GM21381 (cell line): ENCODE measurements around the gene MAP1LC3B2.

Experiments
- ATAC-seq: cut with Tn5 transposase; IDR thresholded peaks from one replicate; pipeline ENCODE4 v1.9.1; 2021; ENCODE audit warnings: mild to moderate bottlenecking, moderate library complexity; ENCODE audit not compliant: unreplicated experiment

Gene MAP1LC3B2

DNA sequence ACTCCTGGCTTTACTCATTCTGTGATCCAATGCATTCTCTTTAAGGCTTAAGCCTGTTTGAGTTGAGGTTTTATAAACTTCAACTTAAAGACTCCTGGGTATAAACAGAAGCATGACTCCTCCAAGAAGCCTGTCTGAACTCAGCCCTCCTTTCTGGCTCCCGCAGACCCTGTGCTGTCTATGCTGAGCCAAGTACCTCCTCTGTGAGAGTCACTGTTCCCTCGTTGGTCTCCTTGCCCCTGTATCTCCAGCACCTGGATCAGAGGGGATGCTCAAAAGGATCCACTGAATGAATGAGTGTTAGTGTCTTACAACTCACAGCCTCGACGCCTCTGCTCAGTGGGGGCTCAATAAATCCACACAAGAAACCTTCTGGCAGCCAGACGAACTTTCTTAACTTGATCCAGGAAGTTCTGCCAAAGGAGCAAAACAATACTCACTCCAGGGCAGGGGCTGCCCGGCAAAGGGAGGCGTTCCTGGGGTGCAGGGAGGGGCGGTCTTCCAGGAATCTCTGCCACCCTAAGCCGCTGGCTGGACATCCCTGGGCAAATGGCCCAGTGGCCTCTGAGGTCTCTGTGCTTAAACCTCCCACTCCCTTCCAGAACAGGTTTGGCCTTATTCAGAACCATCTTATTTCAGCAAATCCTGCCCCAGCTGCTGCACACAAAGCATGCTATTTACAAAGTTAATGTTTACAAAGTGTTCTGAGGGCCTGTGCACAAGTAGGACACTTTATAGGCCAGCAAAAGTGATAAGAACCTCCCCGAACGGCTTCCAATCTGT, 32.9 kb downstream of the MAP1LC3B2 start:
- ATAC-seq = no peak

DNA sequence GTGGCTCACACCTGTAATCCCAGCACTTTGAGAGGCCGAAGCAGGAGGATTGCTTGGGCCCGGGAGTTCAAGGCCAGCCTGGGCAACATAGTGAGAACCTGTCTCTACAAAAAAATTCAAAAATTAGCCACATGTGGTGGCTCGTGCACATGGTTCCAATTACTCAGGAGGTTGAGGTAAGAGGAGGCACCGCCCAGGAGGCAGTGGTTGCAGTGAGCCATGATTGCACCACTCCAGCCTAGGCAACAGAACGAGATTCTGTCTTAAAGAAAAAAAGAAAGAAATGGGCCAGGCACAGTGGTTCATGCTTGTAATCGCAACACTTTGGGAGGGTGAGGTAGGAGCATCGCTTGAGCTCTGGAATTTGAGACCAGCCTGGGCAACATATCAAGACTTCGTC, 33.5 kb downstream of the MAP1LC3B2 start:
- ATAC-seq = no peak

DNA sequence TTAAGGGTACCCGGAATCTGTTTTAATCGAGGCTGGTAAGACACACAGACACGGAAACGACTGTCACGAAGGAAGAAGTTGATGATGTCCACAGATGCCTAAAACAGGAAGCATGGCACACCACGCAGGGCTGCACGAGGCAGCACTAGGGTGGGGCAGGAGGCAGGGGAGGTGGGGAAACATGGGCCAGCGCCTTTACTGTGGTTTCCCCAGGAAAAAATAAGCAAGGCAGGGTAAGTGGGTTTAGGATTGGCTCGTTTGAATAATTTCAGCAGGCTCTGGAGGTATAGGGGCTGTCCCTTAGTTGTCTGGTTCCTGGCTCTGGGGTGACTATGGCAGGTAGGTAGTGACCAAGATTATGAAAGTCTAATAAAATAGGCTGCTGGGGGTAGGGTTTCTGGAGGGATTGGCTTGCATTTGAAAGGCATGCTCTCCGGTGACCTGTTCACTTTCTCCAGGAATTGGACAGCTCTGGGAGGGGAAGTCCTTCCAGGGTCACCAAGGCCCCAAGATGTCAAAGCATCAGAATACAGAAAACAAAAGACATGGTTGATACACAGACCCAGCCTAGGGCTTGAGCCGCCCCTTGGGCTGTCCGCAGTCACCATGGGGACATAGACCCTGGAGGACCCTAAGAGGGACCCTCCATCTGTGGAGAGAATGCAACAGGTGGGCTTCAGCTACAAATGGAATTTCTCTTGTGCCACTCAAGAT, 35.3 kb downstream of the MAP1LC3B2 start:
- no peak for ATAC-seq

DNA sequence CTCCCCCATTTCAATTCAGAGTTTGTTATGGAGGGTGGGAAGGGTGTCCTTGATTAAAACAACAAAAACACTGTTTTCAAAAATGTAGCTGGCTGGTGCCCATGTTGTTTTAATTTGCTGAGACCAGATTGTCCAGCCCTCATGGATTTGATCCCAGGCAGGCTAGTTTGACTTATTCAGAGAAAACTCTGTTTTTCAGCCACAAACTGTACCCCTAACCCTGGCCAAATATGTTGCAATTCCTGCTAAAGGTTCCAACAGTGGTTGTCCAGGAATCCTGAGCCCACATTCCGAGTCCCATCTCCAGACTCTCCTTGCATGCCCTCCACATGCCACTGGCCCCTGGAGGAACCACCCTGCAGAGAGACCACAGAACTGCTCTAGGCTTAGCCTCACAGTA, 36.0 kb downstream of the MAP1LC3B2 start:
- ATAC-seq = no peak

DNA sequence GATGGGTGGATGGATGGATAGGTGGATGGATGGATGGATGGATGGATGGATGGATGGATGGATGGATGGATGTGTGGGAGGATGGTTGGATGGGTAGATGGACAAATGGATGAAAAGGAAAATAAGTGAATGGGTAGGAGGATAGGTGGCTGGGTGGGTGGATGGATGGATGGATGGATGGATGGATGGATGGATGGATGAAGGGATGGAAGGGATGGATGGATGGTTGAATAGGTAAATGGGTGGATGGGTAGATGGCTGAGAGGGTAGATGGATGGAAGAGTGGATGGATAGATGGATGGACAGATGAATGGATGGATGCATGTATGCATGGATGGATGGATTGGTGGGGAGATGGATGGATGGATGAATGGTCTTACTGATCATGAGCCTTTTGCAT, 36.5 kb downstream of the MAP1LC3B2 start:
- ATAC-seq = no peak

DNA sequence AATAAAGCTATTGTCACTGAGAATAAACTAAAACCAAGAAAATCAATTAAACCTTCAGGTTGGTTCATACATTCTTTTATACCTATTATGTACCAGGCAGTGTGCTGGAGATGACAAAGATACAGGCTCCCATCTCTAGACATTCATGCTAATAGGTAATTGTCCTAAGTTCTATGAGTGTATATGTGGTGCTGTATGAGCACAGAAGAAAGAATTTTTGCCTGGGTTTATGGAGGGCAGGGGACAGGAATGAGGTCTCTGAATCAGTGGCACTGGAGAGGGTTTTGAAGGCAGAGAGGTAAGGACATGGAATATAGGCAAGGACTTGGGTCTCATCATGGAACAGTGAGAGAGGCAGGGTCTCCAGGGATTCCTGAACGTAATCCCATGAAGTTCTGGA, 38.7 kb downstream of the MAP1LC3B2 start:
- no peak for ATAC-seq

DNA sequence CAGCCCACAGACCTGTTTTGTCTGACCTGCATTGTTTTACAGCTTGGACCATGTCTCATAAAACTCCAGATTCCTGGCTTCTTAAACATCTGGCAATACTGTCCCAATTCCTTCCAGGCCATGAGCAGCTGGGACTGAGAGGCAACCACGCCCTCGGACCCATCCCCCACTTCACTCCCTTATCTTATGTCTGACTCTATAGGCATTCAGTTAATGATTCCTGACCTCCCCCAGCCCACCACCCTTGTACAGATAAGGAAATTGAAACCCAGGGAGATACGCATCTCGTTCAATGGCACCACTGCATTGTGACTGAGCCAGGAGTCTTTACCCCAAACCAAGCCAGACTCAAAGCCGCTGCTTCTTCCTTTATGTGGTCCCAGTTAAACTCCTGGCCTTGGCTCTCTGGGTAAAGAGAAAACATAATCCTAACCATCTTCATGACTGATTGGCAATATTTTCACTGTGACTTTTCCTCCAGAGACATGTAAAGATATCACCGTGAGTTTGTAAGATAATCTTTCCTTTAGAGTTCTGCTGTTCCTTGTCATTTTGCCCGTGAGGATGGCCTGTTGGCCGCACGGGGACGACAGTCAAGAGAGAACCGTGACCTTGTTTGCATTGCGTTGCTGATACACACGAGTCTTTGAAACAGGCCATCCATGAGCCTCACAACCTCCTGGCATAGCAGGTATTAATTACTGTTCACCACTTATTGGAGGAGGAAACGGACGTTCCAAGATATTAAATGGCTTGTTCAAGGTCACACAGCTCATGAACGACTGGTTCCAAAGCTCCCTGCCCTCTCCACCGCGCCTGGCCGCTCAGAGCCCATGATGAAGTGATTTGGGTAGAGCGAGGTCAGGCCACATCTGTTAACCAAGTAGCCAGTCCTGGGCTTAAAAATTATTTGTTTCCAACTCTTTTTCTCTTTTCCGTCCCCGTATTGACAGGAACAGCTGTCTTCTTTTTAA, 39.4 kb downstream of the MAP1LC3B2 start:
- ATAC-seq = no peak

DNA sequence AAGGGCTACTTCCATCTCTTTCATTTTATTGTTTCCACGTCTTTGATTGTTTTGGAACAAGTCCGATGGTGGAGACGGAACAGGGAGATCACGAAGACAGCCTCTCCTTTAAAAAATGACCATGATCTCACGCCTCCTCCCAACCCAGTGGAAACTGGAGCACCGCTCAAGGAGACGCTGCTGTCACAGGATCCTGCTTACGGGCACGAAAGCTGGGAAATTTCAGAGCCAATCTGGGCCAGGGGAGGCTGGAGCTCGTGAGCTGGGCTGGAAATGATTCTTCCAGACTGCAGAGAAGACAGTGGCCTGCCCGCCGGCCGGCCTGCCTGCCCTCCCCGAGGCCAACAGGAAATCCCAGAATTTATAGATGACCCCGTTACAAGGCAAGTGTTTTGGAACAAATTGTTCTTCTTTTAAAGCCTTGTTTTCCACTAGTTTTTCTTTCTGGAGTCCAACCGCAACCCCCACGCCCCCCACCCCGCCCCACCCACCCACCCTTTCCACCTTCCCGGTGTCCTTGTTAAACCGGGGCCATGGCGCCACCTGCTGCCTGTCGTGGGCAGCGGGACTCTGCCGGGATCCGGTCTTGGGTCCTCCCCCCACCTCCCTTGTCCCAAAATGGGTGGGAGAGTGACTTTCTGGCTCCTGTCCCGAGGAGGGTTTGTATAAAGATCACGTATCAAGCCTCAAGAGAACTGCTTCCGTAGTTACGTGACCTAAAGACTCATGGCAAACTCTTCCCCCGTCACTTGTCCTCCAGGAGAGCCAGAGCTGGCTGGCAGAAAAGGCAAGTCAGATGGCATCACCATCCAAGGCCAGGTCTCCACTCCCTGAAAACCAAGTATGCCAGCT, 40.3 kb downstream of the MAP1LC3B2 start:
- no peak for ATAC-seq

DNA sequence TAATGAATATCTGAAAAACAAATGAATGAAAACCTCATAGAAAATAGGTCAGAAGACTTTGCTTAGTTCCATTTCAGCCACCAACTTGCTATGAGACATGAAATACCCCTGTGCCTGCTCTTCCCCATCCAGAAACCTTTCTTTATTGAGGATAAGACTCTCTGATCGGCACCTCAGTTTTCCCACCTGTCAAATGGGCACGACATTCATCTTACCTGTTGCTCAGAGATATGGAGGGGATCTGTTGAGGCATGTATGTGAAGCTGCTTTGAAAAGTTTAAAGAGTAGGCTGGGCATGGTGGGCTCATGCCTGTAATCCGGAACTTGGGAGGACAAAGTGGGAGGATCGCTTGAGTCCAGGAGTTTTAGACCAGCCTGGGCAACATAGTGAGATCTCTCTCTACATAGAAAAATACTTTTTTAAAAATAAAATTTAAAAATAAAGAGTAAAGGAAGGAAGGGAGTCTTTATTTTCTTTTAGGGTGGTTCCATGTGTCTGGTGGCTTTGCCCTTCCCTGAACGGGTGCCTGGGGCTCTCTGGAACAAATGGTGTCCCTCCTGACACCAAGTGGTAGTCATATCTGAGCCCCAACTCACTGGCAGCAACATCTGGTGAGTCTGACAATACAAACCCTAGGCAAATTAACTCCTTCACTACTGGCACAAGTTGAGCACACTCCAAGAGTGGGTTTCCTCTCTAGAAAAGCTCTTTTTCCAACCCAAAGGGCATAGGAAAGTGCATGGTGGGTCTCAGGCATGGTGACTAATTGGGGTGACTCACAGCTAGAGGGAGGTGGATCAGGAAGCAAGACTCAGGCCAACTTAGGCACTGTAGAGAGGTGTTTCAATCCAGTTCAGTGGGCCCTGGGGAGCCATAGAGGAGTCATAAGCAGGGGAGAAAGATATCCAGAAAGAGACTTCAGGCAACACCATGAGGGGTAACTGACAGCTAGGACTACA, 42.1 kb downstream of the MAP1LC3B2 start:
- no peak for ATAC-seq

DNA sequence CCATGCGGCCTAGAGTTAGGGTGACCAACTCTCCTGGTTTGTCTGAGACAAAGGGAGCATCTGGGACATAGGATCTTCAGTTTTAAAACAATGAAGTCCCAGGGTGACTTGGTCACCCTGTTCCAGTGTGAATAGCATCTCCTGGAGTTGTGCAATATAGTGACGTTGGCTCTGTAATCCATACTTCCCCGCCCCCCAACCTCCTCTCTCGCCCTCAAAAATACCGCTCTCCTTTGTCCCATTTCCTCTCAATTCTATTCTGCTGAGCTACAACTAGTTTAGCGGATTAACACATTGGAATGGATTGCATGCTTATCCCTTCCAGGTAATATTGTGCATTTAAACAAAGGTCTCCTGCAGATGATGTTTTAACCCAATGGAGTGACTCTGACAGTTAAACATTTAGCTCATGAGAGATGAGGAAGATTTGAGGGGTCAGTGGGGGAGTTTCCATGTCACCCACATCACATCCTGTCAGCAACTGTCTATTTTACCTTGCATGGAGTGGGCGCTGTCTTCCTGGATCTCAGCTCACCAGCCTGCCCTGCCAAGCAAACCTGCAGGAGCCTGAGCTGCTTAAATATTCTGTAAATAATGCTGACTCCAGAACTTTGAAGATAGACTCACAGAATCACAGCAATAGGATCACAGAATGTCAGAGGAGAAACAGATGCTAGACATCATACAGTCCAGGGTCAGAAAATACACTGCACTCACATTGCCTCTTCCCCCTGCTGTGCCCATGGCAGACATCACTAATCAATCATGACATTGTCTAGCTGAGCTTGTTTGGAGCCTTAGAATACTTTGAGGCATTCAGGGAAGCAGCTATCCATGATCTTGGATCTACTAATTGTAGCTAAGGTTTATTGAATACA, 43.0 kb downstream of the MAP1LC3B2 start:
- ATAC-seq = no peak

DNA sequence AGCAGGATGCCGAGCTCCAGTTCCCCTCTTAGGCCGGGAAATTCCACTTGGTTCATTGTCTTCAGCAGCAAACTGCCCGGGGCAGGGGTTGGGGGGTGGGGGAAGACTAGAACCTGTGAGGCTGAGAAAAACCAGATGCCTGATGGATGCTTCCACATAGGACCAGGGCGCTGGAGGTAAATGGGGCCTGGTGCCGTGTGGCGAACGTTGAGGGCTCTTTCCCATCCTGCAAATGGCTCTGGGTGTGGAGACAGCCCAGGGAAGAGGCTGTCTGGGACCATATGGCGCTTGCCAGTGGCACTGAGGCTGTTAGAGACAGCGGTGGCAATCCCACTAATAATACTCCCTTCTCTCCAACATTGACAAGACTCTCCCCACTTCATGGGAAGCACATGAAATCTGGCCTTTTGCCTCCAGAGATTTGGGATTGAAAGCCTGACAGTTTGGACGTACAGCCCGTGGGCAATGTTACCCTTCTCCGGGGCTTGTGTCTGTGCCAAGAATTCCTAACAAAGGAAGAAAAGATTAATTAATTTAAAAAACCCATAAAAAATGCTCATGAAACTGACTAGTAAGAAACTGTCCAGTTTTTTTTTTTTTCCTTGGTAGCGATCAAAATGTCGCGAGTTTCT, 44.5 kb downstream of the MAP1LC3B2 start:
- no peak for ATAC-seq

DNA sequence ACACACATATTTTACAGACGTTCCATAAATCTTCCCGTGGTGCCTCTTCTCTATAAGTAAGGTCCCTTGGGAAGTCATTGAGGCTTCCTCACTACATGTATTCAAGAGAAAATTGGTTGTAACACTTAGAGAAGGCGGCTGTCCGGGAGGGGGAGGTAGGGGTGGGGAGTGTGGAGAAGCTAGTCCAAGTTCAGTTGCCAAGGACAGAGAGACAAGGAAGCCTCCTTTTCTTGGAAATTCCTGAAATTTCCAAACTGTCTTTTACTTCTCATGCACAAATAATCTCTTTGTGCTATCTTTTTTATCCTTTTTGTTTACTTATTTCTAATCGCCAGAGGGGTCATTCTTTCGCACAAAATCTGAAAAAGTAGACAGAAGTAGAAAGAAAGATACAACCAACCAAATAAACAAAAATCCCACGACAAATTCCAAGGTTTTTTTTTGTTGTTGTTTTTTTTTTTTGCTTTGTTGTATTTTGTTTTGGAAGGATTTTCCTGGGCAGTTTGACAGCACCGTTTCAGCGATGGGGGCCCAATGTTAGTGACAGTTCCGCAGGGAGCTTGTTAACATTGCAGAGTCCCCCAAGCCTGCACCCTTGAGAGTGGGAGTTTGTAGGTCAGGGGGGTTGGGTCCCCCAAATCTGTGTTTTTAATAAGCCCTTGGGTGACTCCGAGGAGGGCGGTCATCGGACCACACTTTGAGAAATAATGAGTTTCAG, 45.2 kb downstream of the MAP1LC3B2 start:
- no peak for ATAC-seq

DNA sequence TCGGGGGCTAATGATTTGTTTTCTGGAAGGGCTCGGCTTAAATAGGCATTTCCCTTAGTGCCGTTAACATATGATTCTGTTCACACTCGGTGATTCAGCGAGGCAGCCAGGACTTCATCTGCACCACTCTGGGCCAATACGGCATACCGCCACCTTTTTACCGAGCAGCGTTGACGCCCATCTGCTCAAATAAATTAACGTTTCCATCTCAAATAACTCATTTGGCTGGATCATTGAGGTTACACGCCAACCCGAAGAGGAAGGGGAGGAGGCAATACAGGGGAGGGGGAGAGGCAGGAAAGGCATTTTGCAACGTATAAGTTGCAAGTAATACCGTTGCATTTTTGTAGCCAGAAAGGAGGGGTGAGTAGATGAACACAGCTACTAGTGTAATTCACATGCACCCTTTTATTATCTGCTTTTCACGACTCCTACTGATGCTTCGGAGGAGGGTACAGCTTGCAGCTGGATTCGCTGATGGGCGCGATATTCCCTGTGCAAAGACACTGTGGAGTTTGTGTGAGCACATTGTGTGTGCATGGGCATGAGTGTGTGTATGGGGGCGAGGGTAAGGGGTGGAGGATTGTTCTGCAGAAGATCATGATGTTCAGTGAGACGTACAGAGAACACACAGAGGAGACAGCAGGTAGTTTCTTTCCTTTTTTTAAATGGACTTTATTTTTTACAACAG, 45.9 kb downstream of the MAP1LC3B2 start:
- ATAC-seq = no peak

DNA sequence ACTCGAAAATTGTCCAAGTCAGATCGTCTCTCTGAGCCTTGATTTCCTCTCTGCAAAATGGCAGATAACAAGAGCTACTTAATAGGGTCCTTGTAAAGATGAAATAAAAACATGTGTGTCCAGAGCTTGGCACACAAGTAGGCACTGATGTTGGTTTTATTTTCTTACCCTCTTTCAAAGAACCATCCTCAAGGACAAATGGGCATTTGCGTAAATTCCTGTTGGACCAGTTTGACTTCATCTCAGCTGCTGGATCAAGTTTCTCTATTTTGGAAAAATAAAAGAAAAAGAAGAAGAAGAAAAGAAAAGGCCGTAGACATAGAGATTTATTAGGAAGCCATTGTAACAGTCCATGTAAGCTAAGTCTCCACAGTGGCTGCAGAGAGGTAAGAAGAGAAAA, 47.2 kb downstream of the MAP1LC3B2 start:
- no peak for ATAC-seq

DNA sequence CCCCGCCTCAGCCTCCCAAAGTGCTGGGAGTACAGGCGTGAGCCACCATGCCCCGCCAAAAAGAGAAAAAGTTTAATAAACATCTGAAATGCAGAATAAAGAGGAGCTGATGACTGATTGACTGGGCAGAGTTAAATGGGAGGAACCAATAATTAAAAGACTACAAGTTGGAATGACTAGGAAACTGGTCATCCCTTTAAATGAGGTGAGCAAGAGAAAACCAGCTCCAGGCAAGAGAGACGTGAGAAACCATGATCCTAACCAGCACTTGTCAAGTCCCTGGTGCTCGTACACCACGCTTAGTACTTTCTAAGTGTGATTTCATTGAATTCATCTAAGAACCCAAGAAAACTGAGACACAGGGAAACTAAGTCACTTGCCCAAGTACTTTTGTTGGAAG, 47.9 kb downstream of the MAP1LC3B2 start:
- ATAC-seq = no peak

DNA sequence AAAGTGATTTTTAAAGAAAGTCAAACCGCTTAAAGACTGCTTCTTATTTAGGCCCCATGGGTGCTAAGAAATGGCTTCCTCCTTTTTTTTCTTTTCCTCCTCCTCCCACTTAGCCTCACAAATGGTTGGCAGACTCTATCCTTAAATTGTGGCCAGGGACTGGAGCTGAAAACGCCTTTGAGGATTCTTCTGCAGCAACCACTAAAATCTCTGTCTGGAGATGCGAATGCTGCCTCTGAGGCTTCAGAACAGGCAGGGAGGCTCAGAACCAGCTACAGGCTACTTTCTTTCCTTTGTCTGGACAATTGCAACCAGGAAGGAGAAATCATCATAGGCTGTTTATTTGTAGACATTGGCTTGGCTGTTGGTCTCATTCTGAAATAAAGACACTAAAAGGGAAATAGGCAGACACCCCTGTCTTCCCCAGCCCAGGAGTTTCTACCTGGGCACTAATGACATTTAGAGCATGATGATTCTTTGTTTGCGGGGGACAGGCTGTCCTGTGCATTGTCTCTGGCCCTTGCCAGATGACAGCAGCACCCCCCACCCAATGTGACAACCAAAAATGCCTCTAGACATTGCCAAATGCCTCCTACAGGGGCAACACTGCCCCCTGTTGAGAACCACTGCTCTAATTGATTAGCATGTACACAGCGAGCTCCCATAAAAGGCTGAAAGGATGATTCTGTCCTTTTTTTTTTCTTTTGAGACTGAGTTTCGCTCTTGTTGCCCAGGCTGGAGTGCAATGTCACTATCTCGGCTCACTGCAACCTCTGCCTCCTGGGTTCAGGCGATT, 50.3 kb downstream of the MAP1LC3B2 start:
- no peak for ATAC-seq
